ENCODE measurements around the gene GRID1.
"Not testable (repeated sequence)": the region's sequence is repeated elsewhere in the genome, so short reads cannot be mapped to it uniquely, and the experiment has no call there.

Gene GRID1

DNA sequence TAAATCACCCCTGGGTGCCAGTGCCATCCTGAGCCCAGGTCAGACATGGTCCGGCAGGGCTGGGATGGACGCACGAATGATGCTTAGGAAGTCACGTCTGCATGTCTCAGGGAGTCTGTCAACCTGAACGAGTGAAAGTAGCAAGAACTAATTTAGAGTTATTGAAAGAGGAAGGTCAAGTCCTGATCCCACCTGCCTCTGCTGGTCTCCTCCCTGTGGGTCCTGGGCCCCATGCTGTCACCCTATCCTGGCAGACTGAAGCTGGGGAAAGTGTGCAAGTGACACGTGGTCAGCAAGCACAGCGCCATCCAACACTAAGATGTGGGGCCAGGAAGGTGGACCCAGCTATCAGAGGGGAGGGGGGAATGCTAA, 26.1 kb upstream of the GRID1 start:
- FAIRE-seq (no peak), DNase-seq (ENCODE audit: insufficient read length, low spot score) (no peak)

DNA sequence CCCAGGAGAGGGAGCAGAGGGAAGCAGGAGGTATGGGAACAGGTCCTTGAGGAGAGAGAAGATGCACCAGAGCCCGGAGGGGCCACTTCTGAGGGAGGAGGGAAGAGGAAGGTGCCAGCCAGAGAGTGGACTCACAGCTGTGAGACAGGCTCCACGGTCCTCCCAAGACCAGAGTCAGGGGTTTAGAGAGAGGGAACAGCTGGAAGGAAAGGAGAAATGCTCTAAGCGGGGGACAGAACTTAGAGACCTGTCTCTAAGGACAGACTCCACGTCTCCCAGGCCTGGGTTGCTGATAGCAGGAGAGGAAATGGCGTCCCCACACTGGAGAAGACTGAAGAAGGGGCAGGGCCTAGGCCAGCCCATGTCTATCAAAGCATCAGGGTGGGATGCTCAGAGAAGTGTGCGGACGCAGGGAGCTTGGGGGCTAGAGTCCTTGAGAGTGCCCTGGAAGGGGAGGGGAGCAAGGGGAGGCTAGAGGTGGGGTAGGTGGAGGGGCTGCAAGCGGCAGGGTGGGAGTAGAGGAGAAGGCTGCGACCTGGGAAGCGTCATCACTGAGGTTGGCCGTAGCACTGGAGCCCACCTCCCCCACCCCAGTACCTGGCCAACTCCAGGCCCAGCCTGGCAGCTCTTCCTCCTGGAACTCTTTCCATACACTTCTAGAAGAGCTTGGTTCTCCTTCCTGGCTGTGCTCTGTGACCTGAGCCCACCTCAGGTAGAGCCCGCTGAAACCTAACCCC, 25.6 kb upstream of the GRID1 start:
- no peak for DNase-seq (ENCODE audit: insufficient read length, low spot score)
- no peak for FAIRE-seq

DNA sequence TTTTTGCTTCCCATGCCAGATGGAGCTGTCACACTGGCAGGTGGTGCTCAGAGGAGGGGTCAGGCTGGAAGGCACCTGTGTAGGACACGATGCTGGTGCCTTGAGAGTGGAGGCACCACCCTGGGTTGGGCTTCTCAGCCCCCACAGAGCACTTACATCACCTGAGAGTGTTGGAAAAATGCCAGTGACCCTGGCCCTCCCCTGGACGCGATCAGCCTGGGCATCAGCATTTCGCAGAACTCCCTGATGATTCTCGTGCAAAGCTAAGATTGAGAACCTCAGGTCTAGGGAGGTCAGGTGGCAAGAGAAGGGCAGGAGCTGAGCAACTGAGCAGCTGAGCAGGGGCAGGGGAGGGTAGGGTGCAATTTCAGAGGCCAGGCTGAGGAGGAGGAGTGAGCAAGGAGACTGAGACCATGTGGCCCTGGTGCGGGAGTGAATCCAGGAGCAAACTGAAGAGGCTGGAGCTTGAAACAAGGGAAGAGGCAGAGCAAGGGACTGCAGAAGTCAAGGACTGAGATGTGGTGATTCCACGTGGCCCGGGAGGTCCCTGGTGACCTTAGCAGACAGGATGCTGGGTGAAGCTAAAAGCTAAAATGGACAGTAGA, 24.7 kb upstream of the GRID1 start:
- DNase-seq (ENCODE audit: insufficient read length, low spot score) (no peak), FAIRE-seq (no peak)

DNA sequence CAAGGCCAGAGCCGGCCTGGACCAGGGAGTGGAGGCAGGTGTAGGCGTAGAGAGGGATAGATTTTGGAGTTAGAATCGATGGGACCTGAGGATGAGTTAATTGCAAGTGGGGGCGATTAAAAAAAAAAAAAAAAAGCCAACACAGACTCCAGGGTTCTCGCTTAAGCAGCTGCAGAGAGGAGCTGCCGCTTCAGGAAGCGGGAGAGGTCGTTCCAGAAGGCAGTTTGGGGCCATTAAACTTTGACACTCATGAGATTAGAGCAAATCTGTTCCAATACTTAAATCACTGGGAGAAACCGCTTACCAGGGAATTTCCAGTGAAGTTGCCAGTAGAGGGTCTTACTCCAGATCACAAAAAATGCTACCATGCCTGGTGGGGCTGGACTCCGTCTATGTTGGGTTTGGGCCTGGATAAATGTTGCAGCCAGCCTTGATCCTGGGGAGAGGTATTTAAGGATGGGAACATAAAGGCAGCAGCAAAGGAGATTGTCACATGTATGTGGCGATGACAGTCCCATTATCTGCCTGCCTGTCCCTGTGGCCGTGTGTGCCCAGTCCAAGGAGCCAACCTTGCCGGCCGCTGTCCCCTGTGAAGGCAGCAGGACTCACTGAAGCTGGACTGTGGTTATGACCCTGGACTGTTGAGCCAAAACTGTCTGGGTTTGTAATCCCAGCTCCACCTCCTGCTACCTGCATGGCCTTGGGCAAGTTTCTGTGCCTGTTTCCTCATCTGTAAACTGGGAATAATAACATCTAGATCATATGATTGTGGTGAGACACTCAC, 23.9 kb upstream of the GRID1 start:
- DNase-seq (ENCODE audit: insufficient read length, low spot score), result no peak
- FAIRE-seq, result no peak

DNA sequence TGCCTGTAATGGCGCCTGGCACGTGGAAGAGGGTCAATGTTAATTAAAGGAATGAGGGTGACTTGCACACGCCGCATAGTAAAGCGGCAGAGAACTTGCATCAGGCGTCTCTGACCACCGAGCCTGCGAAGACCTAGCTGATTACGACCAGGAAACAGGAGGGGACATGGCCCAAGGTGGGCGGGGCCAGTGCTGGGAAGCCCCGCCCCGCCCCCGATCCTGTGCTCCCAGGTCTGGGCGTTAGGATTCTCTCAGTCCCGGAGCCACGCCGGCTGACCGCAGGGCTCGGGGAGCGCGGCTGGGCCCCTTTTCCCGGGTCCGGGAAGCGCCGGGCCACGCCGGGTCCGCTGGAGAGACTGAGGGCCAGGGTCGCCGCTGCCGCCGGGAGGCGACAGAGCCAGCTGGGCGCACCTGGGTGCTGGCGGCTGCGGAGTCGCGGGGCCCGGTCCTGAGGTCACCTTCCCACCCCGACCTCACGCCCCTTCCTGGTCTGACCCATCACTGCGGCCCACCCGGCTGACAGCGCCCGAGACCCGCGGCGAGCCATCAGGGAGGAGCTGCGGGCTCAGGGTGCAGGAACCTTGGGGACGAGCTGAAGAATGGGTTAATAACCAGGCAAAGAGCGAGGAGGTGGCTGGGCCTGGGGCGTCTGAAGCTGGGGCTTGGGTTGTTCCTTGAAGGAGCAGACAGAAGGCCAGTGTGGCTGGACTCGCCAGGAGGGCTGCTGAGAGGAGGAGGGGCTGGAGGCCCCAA, 23.0 kb upstream of the GRID1 start:
- FAIRE-seq (no peak), DNase-seq (ENCODE audit: insufficient read length, low spot score) (no peak)

DNA sequence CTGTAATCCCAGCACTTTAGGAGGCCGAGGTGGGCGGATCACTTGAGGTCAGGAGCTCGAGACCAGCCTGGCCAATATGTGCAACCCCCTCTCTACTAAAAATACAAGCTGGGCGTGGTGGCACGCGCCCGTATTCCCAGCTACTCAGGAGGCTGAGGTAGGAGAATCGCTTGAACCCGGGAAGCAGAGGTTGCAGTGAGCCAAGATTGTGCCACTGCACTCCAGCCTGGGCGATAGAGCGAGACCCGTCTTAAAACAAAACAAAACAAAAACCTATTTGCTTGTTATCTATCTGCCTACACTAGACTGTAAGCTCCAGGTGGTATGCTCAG, 22.5 kb upstream of the GRID1 start:
- DNase-seq (ENCODE audit: insufficient read length, low spot score); FAIRE-seq: not testable (repeated sequence)

DNA sequence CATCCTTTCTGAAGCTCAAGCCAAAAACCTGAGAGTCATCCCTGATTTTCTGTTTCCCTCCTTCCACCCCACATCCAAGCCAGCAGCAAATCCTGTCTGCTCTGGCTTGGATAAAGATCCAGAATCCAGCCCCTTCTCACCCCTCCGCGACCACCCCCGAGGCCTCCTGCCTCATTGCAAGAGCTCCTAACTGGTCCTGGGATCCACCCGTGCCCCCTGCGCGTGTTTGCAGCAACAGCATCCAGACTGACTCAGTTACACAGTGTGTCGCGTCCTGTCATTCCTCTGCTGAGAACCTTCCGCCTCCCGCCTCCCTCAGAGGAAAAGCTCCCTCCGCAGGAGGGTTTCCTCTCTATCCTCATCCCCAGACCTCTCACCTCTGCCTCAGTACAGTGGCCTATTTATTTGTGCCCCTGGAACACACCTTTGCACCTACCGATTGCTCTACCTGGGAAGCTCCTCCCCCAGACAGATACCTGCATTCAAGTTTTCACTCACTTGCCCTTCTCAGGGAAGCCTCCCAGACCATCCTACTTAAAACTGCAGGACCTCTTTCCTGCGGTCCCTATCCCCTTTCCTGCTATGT, 21.6 kb upstream of the GRID1 start:
- DNase-seq (ENCODE audit: insufficient read length, low spot score) (no peak), FAIRE-seq (no peak)

DNA sequence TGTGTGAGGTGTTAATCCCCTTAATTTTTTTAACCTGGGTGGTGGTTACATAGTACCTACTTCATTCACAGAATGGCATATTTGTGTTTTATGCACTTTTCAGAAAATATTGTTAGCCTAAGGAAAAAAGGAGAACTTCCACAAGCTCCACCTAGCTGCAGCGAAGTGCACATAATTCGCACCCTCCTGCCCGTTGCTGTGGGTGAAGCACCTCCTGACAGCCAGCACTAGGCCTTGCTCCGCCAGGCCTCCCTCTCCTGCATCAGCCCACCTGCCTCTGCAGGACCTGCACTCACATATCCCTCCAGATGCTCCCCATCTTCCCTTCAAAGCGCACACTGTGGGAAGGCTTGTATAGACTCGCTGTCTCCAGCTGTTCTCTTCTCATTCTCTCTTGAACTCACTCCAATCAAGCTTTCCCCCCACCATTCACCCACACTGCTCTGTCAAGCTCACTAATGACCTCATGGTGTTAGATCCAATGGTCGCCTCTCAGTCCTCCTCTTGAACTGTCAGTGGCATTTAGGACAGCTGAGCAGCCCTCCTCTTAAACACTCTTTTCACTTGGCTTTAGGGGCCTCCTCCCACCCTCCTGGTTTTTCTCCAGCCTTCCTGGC, 20.7 kb upstream of the GRID1 start:
- FAIRE-seq (no peak), DNase-seq (ENCODE audit: insufficient read length, low spot score) (no peak)

DNA sequence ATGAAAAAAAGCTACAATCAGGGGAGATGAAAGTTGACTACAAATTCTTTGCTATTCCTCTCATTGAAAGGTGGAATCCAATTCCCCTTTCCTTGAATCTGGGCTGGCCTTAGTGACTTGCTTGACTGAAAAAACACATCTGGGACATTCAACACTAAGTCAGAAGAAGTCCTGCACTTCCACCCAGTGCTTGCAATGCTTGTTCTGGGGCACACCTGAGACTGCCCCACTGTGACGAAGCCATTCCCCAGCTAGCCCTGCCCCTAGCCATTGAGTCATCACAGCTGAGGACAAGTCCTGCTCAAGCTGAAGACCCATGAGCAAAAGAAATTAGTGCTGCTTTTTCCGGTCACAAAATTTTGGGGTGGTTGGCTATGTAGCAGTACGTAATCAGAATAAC, 19.2 kb upstream of the GRID1 start:
- FAIRE-seq (no peak), DNase-seq (ENCODE audit: insufficient read length, low spot score) (no peak)

DNA sequence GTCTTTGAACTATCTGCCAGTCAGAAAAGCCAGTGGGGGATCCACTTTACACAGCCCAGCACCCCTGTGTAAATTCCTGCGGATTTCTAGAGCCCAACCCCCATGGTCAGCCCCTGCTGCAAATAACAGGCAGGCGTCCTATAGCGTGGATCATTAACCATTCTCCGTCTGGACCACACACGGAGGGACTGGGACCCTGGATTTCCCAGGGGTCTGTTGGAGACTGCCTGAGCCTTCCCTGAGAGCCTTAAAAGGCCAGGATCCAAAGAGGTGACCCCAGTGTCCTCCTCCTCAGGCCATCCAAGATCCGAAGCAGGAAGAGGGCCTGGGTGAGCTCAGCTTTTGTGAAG, 11.2 kb upstream of the GRID1 start:
- DNase-seq (ENCODE audit: insufficient read length, low spot score) (no peak), FAIRE-seq (no peak)

DNA sequence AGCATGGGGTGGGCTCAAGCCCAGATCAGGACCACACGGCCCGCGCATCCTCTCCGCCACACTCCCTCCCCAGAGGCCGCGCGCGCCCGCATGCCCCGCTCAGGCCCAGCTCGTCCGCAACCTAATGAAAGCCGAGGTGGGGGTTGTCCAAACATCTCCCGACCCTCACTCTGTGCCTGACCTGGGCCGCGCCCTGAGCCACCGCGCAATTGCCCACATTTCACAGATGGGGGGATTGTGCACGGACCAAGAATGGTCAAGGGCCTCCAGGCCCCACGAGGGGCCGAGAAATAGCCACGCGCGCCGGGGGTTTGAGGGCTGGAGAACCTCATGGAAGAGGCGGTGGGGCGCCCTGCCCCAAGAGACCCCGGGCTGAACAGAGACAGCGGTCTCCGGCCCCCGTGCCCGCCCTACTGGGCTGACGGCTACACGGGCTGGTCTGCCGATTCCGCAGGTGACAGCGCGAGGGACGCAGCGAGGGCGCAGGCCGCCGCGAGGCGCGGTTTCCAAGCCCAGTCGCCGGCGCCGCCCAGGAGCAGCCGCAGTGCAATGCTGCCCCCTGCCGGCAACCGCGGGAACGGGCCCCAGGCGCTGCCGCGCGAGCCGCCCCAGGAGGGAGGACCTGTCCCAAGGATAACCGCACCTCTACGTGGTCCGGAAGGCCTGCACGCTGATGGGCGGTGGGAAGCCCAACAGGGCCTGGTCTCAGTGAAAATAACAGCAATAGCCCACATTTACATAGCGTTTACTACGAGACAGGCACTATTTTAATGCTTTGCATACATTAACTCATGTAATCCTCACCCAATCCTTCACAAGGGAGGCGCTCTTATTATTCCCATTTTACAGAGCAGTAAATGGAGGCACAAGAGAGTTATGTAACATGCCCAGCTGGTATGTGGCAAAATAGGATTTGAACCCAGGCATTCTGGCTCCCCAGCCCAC, 10.5 kb upstream of the GRID1 start:
- FAIRE-seq, result peak; percentile 74
- DNase-seq (ENCODE audit: insufficient read length, low spot score), result peak; percentile 75

DNA sequence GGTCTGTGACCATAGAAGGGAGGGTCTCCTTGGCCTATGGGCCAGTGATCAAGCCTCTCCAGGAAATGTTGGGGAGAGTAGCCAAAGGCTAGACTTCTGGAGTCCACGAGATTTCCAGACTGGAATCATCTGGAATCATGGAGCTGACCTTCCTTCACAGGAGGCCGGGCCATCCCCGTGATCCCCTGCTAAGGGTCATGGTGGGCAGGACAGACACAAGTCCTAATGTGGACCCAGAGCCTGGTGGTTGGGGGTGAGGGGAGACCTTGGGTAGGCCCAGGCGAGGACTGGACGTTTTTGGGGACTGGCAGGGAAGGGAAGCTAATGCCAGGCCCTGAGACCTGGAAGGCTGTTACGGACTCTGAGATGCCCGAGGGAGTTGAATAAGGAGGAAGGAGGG, 9.8 kb upstream of the GRID1 start:
- DNase-seq (ENCODE audit: insufficient read length, low spot score) (no peak), FAIRE-seq (no peak)

DNA sequence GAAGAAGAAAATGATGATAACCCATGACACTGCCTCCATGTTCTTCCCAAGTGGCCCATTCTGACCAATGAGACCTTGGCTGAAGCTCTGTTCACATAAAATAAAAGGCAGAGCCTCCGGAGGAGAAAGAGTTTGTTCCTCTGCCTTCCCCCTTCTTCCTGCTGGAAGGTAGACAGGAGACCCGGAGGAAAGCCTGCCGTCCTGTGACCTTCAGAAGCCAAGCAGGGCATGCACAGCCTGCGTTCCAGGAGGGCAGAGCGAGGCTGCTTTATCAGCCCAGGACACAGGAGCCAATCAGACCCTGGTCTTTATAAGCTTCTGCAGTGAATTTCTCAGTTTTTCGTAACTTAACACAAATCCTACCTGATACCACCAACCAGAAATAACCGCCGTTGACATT, 8.6 kb upstream of the GRID1 start:
- no peak for FAIRE-seq
- DNase-seq (ENCODE audit: insufficient read length, low spot score), result no peak

DNA sequence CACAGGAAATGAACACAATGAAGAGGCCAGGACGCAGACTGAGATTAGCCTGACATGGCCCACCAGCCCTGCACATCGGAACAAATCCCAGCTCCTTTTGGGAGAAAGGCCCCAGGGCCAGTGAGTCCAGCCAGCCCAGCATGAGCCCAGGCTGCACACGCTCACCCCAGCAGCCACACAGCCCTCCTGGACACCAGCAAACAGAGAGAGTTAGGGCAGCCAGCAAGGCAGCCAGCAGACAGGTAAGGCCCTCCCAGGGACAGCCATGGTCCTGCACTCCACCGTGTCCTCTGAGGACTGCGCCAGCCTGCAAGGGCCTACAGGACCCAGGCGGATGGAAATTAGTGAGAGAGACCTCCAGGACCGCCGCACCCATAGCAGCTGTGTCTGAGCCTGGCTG, 8.1 kb upstream of the GRID1 start:
- DNase-seq (ENCODE audit: insufficient read length, low spot score) (no peak), FAIRE-seq (no peak)

DNA sequence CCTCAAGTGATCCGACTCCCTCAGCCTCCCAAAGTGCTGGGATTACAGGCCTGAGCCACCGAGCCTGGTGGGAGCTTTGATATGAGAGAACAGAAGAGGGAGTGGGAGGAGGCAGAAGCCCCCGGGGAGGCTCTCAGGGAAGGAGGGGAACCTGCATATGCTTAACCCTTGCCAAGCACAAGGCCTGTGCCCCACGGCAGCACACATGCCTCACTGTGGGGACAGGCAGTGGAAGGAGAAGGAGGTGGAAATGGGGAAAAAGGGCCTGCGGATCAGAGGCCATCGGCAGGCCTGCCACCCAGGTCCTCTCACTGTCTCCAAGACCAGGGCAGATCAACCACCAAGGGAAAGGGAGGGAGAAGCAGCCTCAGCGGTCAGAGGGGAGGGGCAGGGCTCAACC, 7.2 kb upstream of the GRID1 start:
- FAIRE-seq (no peak), DNase-seq (ENCODE audit: insufficient read length, low spot score) (no peak)

DNA sequence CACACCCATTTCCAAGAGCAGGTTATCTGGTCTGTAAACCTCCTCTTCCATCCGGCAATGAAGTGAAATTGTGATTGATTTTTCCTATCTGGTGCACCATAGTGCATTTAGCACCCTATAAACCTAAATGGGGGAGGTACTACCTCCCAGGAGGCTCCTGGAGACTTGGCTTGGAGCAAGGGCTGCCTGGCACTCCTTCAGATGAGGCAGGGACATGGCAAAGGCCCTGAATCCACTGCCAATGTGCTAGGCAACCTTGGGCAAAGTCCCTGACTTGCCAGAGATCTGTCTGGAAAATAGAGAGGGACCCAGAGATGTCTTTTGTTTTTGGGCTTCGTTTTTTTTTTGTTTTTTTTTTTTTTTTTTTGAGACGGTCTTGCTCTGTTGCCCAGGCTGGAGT, 6.7 kb upstream of the GRID1 start:
- FAIRE-seq, result no peak
- no peak for DNase-seq (ENCODE audit: insufficient read length, low spot score)

DNA sequence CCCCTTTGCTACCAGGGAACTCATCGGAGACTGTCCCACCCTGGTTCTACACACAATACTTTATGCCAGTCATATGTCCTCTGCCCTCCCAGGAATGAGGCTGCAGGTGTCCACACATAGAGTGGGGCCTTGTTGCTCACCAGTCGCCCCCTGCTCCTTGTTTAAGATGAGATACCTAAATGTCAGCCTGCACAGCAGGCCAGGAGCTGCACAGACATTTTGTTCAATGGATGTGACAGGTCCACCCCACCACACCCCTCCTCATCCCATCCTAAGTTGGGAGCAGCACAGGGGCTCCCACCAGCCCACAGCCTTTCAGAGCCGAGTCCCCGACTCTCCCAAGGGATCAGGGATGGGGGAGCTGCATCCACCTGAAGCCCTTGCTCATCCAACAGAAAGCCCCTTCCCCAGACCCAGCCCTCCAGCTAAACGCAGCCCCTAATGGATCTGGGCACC, 6.2 kb upstream of the GRID1 start:
- FAIRE-seq (no peak), DNase-seq (ENCODE audit: insufficient read length, low spot score) (no peak)

DNA sequence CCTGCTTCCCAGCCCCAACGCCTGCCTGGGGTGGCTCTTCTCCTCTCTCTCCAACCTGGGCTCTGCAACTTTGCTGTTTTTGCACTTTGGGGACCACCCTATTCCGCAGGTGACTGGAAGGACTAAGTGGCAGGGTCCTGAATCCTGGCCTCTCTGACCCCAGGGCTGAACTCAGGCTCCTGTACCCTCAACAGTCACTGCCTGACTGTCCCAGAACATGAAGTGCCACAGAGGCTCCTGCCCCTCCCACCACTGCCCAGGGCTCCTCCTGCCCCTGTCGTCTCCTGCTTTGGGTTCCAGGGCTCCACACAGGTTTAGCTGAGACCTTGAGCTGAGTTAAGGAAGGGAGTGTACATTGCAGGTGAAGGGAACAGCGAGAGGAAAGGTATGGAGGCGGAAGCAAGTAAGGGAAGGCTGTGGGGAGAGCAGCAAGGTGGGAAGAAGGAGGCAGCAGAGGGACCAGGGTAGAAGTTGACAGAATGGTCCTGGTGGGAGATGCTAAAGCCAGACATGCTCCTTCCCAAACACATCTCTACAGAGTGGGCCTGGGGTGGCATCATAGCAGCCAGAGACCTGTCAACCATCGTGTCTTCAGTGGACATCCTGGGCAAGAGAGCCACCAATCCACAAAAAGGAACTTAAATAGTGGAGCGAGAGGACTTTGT, 5.7 kb upstream of the GRID1 start:
- FAIRE-seq, result no peak
- no peak for DNase-seq (ENCODE audit: insufficient read length, low spot score)

DNA sequence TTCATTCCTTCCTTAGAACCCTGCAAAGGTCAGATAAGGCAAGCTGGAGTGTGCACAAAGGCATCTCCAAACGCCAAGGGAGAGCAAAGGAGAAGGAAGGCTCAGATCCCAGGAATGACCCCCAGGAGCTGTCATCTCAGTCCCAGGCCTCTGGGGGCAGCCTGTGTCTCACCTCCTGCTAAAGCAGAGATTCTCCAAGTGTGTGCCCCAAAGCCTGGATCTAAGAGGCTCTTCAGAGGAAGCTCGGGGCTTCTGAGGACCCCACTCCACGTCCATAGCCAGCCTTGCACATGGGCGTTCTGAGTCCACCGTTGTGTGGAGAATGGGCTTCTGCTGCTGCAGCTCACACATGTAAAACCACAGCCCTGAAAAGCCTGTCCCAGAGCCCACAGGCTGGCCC, 5.1 kb upstream of the GRID1 start:
- DNase-seq (ENCODE audit: insufficient read length, low spot score), result no peak
- no peak for FAIRE-seq

Measured in HTR-8/SVneo (cell line).